Esophagus muscularis mucosa (tissue), 4 donors: ENCODE measurements around the gene HSDL2. TPM values are rescaled to one million over a fixed set of nuclear protein-coding genes. Genes with fewer than 3 reads are reported as not detected.

Experiments used
- DNase-seq: peaks from one replicate; pipeline ENCODE4 v3.0.0-alpha.2; 2017; ENCODE audit errors: extremely low spot score
- H3K27ac ChIP-seq, 4 donors: fragments of 200-600 bp; sonication (generic); replicated peaks in 1 of 4; 1 replicate in 3 of 4; 2 replicates in 1 of 4; pipeline ENCODE4 v1.5.1; 2016 to 2019; ENCODE audit warnings: mild to moderate bottlenecking in 1 of 4
- H3K27me3 ChIP-seq, 4 donors: fragments of 200-600 bp; sonication (generic); one replicate each; pipeline versions ENCODE4 v1.5.1 to v1.6.0; 2016 to 2019
- H3K36me3 ChIP-seq, 4 donors: fragments of 200-600 bp; sonication (generic); one replicate each; pipeline ENCODE4 v1.5.1; 2016 to 2019
- H3K4me1 ChIP-seq, 4 donors: fragments of 200-600 bp; sonication (generic); one replicate each; pipeline ENCODE4 v1.5.1; 2016 to 2019
- H3K4me3 ChIP-seq, 4 donors: fragments of 200-600 bp; sonication (generic); 1 replicate in 2 of 4; 2 replicates in 2 of 4; pipeline ENCODE4 v1.5.1; 2016 to 2019; ENCODE audit warnings: mild to moderate bottlenecking in 4 of 4, moderate library complexity in 1 of 4
- H3K9me3 ChIP-seq, 4 donors: fragments of 200-600 bp; sonication (generic); 1 replicate in 3 of 4; 2 replicates in 1 of 4; pipeline ENCODE4 v1.5.1; 2016 to 2019
- EP300 ChIP-seq: sonication (generic); formaldehyde crosslinking; IDR thresholded peaks from one replicate; pipeline ENCODE4 v1.6.1; 2017; ENCODE audit warnings: antibody characterized with exemption
- POLR2A ChIP-seq: fragments of 450-650 bp; IDR thresholded peaks from one replicate; pipeline ENCODE4 v1.6.1; 2017; ENCODE audit warnings: antibody characterized with exemption, moderate library complexity, mild to moderate bottlenecking, low read depth
- POLR2AphosphoS5 ChIP-seq, 2 donors: sonication (generic); formaldehyde crosslinking; IDR thresholded peaks; one replicate each; pipeline ENCODE4 v1.6.1; 2017; ENCODE audit warnings: antibody characterized with exemption in 2 of 2
- WGBS: methylation state at CpG from one replicate; pipeline ENCODE4 v1.1.5; 2018; 5-methylcytosine and 5-hydroxymethylcytosine counted together
- intact Hi-C: fragments of 100-400 bp; cut with DNase I; formaldehyde crosslinking; loops from one replicate; pipeline ENCODE4 v1.15.1; 2023
- total RNA-seq, 4 donors: library from RNA; depleted of rRNA; stranded (reverse); fragments of >200 nt; gene quantifications; one replicate each; pipeline versions ENCODE4 v1.1.0 to v1.2.1, GENCODE V29; 2016
- TF ChIP-seq, protein P1 (sequence below), 3 experiments: fragments of 200-600 bp in 2 of 3; fragments of 450-650 bp in 1 of 3; sonication (generic) in 2 of 3; IDR thresholded peaks; one replicate each; pipeline ENCODE4 v1.5.1; 2017 to 2019; ENCODE audit warnings: antibody characterized with exemption in 3 of 3, mild to moderate bottlenecking in 2 of 3, moderate library complexity in 1 of 3

HSDL2 gene
- total RNA-seq = 10 to 100 TPM; 34.3 to 73.1 (median 50.0) TPM

DNA sequence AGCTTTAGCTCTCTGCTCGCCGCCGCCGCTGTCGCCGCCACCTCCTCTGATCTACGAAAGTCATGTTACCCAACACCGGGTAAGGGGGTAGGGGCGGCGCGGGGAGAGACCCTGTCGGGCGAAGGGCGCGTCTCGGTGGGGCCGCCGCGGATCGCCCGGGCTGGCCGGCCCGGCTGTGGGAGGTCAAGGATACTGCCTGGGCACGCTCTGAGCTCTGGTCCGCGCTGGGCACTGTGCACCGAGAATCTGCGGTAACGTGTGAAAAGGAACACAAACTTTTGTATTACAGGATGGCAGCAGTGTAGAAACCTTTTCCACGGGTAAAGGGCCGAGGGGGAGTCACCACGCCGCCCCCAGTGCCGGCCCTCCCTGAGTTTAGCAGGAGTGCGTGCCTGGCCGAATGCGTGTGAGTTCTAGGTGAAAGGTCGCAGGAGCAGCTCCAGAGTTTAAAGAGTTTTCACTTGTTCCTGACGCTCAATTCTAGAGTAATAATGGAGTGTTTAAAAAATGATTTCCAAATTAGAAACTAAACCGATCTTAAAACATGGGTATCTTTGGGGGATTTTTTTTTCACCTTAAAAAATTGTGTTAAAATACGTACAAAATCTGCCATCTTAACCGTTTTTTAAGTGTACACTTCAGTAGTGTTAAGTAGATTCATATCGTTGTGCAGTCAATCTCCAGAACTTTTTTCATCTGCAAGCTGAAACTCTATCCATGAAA lies at the start of gene HSDL2:
Gene HSDL2 (plus strand): TSS at position 7 of the 723 bp plus-strand sequence. CDS start 56 bp downstream, at position 63.
- intact Hi-C loops = no loop called here
- WGBS = under 1% methylated on average over 17 of the region's 43 CpGs
- Histone ChIP-seq H3K4me3 (peak within 1 kb of the TSS; percentile 65 to 99 (median 84)), H3K27me3 (no peaks in the 10 kb centered on the region), H3K36me3 (no peaks in the 10 kb centered on the region), H3K4me1 (peaks cover 45 to 69% (median 65%) of the 10 kb centered on the region in 4 donors), H3K9me3 (no peaks in the 10 kb centered on the region), H3K27ac (peak within 1 kb of the TSS; percentile 95 to 99 (median 98))
- peak; percentile 92 for DNase-seq
- TF ChIP-seq POLR2A = no peak
- TF ChIP-seq POLR2AphosphoS5 (IDR thresholded peaks at IDR 0.05) = peak in 1 of 2 donors; percentile 72
- no peak for TF ChIP-seq EP300

DNA sequence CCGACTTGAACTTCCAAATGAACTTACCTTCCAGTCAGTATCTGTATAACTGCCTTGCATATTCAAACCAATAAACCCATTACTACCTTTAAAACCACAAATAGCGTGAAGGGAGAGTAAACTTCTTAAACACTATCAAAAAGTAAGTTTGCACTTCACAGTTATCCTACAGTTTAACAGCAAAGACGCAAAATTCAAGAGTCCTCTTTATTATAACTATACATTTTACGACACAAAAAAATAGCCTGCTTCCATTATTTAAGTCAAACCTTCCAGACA lies 48.3 kb upstream of the HSDL2 start:
- no peaks in the 10 kb centered on the region for H3K27me3 ChIP-seq
- no peak overlapping the region for H3K27ac ChIP-seq
- TF ChIP-seq POLR2AphosphoS5 (IDR thresholded peaks at IDR 0.05) (no peak), EP300 (no peak), POLR2A (no peak)
- TF ChIP-seq, protein P1, sequence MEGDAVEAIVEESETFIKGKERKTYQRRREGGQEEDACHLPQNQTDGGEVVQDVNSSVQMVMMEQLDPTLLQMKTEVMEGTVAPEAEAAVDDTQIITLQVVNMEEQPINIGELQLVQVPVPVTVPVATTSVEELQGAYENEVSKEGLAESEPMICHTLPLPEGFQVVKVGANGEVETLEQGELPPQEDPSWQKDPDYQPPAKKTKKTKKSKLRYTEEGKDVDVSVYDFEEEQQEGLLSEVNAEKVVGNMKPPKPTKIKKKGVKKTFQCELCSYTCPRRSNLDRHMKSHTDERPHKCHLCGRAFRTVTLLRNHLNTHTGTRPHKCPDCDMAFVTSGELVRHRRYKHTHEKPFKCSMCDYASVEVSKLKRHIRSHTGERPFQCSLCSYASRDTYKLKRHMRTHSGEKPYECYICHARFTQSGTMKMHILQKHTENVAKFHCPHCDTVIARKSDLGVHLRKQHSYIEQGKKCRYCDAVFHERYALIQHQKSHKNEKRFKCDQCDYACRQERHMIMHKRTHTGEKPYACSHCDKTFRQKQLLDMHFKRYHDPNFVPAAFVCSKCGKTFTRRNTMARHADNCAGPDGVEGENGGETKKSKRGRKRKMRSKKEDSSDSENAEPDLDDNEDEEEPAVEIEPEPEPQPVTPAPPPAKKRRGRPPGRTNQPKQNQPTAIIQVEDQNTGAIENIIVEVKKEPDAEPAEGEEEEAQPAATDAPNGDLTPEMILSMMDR (IDR thresholded peaks at IDR 0.05) = no peak
- H3K4me3 ChIP-seq = peak overlapping the region in 2 of 4 donors; percentile 93 to 95
- no peak for DNase-seq
- H3K36me3 ChIP-seq = no peaks in the 10 kb centered on the region
- 74% methylated on average over 4 of the region's 4 CpGs for whole genome bisulfite sequencing
- no peaks in the 10 kb centered on the region for H3K9me3 ChIP-seq
- intact Hi-C loops = loop anchor here (5.0 to 10.0 kb wide), 5 partner anchors 46 to 577 kb away; partner anchors contain the start of genes SUSD1 and UGCG
- H3K4me1 ChIP-seq = peaks cover 11 to 43% (median 34%) of the 10 kb centered on the region in 4 donors

- Histone ChIP-seq H3K9me3 (no peaks in the 10 kb centered on the region), H3K4me3 (peak overlapping the region; percentile 79 to 99 (median 94)), H3K27me3 (no peaks in the 10 kb centered on the region), H3K4me1 (peaks cover 11 to 42% (median 32%) of the 10 kb centered on the region in 4 donors), H3K36me3 (no peaks in the 10 kb centered on the region), H3K27ac (peak overlapping the region; percentile 95 to 100 (median 99))
- no peak for TF ChIP-seq POLR2A
- TF ChIP-seq, protein P1 (IDR thresholded peaks at IDR 0.05) = no peak
- TF ChIP-seq EP300 = no peak
- no peak for TF ChIP-seq POLR2AphosphoS5 (IDR thresholded peaks at IDR 0.05)
- no peak for DNase-seq
- WGBS = 11% methylated on average over 4 of the region's 4 CpGs
- intact Hi-C loops = loop anchor here (5.0 to 10.0 kb wide), 5 partner anchors 45 to 577 kb away; partner anchors contain the start of genes SUSD1 and UGCG
Observed at GRCh38 chr9:112332214-112332613, 47.7 kb upstream of the HSDL2 start.

GRCh38 chr9:112332674-112332976 lies 47.3 kb upstream of the HSDL2 start:
- Histone ChIP-seq H3K9me3 (no peaks in the 10 kb centered on the region), H3K4me1 (peaks cover 11 to 41% (median 30%) of the 10 kb centered on the region in 4 donors), H3K27ac (peak overlapping the region; percentile 95 to 100 (median 99)), H3K27me3 (no peaks in the 10 kb centered on the region), H3K36me3 (no peaks in the 10 kb centered on the region), H3K4me3 (peak overlapping the region; percentile 79 to 99 (median 94))
- intact Hi-C loops = loop anchor here (5.0 to 10.0 kb wide), 5 partner anchors 45 to 578 kb away; partner anchors contain the start of genes SUSD1 and UGCG
- TF ChIP-seq POLR2A (no peak), EP300 (no peak), POLR2AphosphoS5 (IDR thresholded peaks at IDR 0.05) (no peak)
- TF ChIP-seq, protein P1 (IDR thresholded peaks at IDR 0.05) = peak in 2 of 3 experiments; percentile 2 to 11
- under 1% methylated on average over 19 of the region's 19 CpGs for WGBS
- DNase-seq = no peak

- no peaks in the 10 kb centered on the region for H3K27me3 ChIP-seq
- WGBS = 1% methylated on average over 51 of the region's 90 CpGs
- intact Hi-C loops = loop anchor here (5.0 to 10.0 kb wide), 5 partner anchors 44 to 578 kb away; partner anchors contain the start of genes SUSD1 and UGCG
- peak; percentile 68 to 90 for TF ChIP-seq POLR2AphosphoS5 (IDR thresholded peaks at IDR 0.05)
- peak; percentile 62 for TF ChIP-seq POLR2A
- no peak for TF ChIP-seq EP300
- peak within 1 kb of the TSS; percentile 79 to 99 (median 94) for H3K4me3 ChIP-seq
- peak within 1 kb of the TSS; percentile 95 to 100 (median 99) for H3K27ac ChIP-seq
- no peaks in the 10 kb centered on the region for H3K9me3 ChIP-seq
- no peaks in the 10 kb centered on the region for H3K36me3 ChIP-seq
- DNase-seq = peak; percentile 93
- H3K4me1 ChIP-seq = peaks cover 11 to 36% (median 27%) of the 10 kb centered on the region in 4 donors
Observed at GRCh38 chr9:112332977-112333638, 46.8 kb upstream of the HSDL2 start, which contains the start of gene PTBP3. Gene PTBP3, minus strand, starts transcription at chr9:112333619. Its CDS starts 35,754 bp downstream, at chr9:112297865.
